HepG2 (cell line): ENCODE data around the gene SYS1. TPM values are rescaled to one million over a fixed set of nuclear protein-coding genes. Genes with fewer than 3 reads are reported as not detected.

Experiments used
- ADNP ChIP-seq: sonication (generic); formaldehyde crosslinking; IDR thresholded peaks from 2 replicates; pipeline ENCODE4 v1.4.0; 2020; ENCODE audit warnings: missing genetic modification reagents
- ATAD3A ChIP-seq: sonication (generic); formaldehyde crosslinking; IDR thresholded peaks from 2 replicates; pipeline ENCODE4 v1.4.0; 2020; ENCODE audit warnings: missing genetic modification reagents
- FOXC1 ChIP-seq: sonication (generic); formaldehyde crosslinking; IDR thresholded peaks from 2 replicates; pipeline ENCODE4 v1.8.0; 2022; ENCODE audit warnings: mild to moderate bottlenecking, missing genetic modification reagents, borderline replicate concordance
- GABPB1 ChIP-seq: IDR thresholded peaks from 2 replicates; pipeline ENCODE4 v1.6.1; 2016; ENCODE audit warnings: mild to moderate bottlenecking, missing genetic modification reagents, moderate library complexity, missing compliant biosample characterization
- HMG20A ChIP-seq: IDR thresholded peaks from 2 replicates; pipeline ENCODE4 v1.6.1; 2016; ENCODE audit warnings: borderline replicate concordance
- NFKBIZ ChIP-seq: IDR thresholded peaks from 2 replicates; pipeline ENCODE4 v1.6.1; 2018; ENCODE audit warnings: missing genetic modification reagents, missing compliant biosample characterization
- POLR2AphosphoS5 ChIP-seq: IDR thresholded peaks from 2 replicates; pipeline ENCODE4 v1.6.1; 2012; ENCODE audit warnings: low read depth, low read length
- PRMT3 ChIP-seq: sonication (generic); formaldehyde crosslinking; IDR thresholded peaks from 2 replicates; pipeline ENCODE4 v1.8.1; 2022; ENCODE audit warnings: low read depth, mild to moderate bottlenecking, moderate library complexity, missing genetic modification reagents, borderline replicate concordance
- RCOR2 ChIP-seq: IDR thresholded peaks from 2 replicates; pipeline ENCODE4 v1.6.1; 2016; ENCODE audit warnings: missing biosample characterization, missing genetic modification reagents
- RXRA ChIP-seq: sonication (generic); formaldehyde crosslinking; IDR thresholded peaks from 2 replicates; pipeline ENCODE4 v1.5.1; 2020; ENCODE audit warnings: missing genetic modification reagents
- TEAD2 ChIP-seq: sonication (generic); formaldehyde crosslinking; IDR thresholded peaks from 2 replicates; pipeline ENCODE4 v1.9.0; 2021; ENCODE audit warnings: missing genetic modification reagents
- ZNF124 ChIP-seq: sonication (generic); formaldehyde crosslinking; IDR thresholded peaks from 2 replicates; pipeline ENCODE4 v1.4.0; 2020; ENCODE audit warnings: missing genetic modification reagents
- ZNF224 ChIP-seq: sonication (generic); formaldehyde crosslinking; IDR thresholded peaks from 2 replicates; pipeline ENCODE4 v1.5.0; 2020; ENCODE audit warnings: mild to moderate bottlenecking, missing genetic modification reagents
- ZNF274 ChIP-seq: sonication (generic); formaldehyde crosslinking; IDR thresholded peaks from 2 replicates; pipeline ENCODE4 v1.5.1; 2020; ENCODE audit warnings: mild to moderate bottlenecking, missing genetic modification reagents
- ZNF446 ChIP-seq: sonication (generic); formaldehyde crosslinking; IDR thresholded peaks from 2 replicates; pipeline ENCODE4 v1.5.0; 2020; ENCODE audit warnings: mild to moderate bottlenecking, missing genetic modification reagents
- ZNF468 ChIP-seq: sonication (generic); formaldehyde crosslinking; IDR thresholded peaks from 2 replicates; pipeline ENCODE4 v1.8.0; 2022; ENCODE audit warnings: mild to moderate bottlenecking, moderate library complexity, missing genetic modification reagents
- ZNF709 ChIP-seq: sonication (generic); formaldehyde crosslinking; IDR thresholded peaks from 2 replicates; pipeline ENCODE4 v1.5.0; 2020; ENCODE audit warnings: mild to moderate bottlenecking, missing genetic modification reagents
- polyA plus RNA-seq, 8 experiments: library from polyadenylated mRNA; depleted of rRNA in 3 of 8; stranded (reverse) in 7 of 8; unstranded in 1 of 8; fragments of >200 nt; fragmentation: Illumina TruSeq in 4 of 8; extraction: Trizol in 4 of 8; gene quantifications; 2 replicates each; pipeline versions ENCODE4 v1.2.1 to v1.2.3, GENCODE V29; 2011 to 2016; ENCODE audit warnings: low read depth in 4 of 8, missing spikeins in 1 of 8, mixed read lengths in 1 of 8; ENCODE audit not compliant: insufficient read depth in 1 of 8
- total RNA-seq, 5 experiments: library from RNA; depleted of rRNA; stranded (reverse); fragments of >200 nt; fragmentation: Illumina TruSeq; extraction: Trizol; gene quantifications; 2 replicates each; pipeline ENCODE4 v1.2.3, GENCODE V29; 2016; ENCODE audit warnings: low read depth in 1 of 5
- TF ChIP-seq, protein P1 (sequence below): sonication (generic); formaldehyde crosslinking; IDR thresholded peaks from 2 replicates; pipeline ENCODE4 v1.4.0; 2020; ENCODE audit warnings: missing genetic modification reagents, mild to moderate bottlenecking, borderline replicate concordance
- TF ChIP-seq, protein P2 (sequence below): sonication (generic); formaldehyde crosslinking; IDR thresholded peaks from 2 replicates; pipeline ENCODE4 v1.4.0; 2020; ENCODE audit warnings: missing genetic modification reagents
- TF ChIP-seq, protein P3 (sequence below): sonication (generic); formaldehyde crosslinking; IDR thresholded peaks from 2 replicates; pipeline ENCODE4 v1.4.0; 2020; ENCODE audit warnings: missing genetic modification reagents
- TF ChIP-seq, protein P4 (sequence below): sonication (generic); formaldehyde crosslinking; IDR thresholded peaks from 2 replicates; pipeline ENCODE4 v1.4.0; 2020; ENCODE audit warnings: mild to moderate bottlenecking, missing genetic modification reagents
- TF ChIP-seq, protein P5 (sequence below), 2 experiments: fragments of 450-650 bp in 1 of 2; sonication (generic) in 1 of 2; formaldehyde crosslinking; IDR thresholded peaks; 2 replicates each; pipeline versions ENCODE4 v1.5.0 to v1.8.0; 2020 to 2022; ENCODE audit warnings: mild to moderate bottlenecking in 1 of 2, missing genetic modification reagents in 1 of 2
- TF ChIP-seq, protein P6 (sequence below): IDR thresholded peaks from 2 replicates; pipeline ENCODE4 v1.6.1; 2016; ENCODE audit warnings: mild to moderate bottlenecking, missing biosample characterization, missing genetic modification reagents
- TF ChIP-seq, protein P7 (sequence below): sonication (generic); formaldehyde crosslinking; IDR thresholded peaks from 2 replicates; pipeline ENCODE4 v1.4.0; 2020; ENCODE audit warnings: missing genetic modification reagents

SYS1 gene
- total and polyA plus RNA-seq, 2 of the 13 experiments (the other 11 are each of a cell fraction or from before 2014, with no cell fraction given): 38.3 to 65.6 TPM

DNA sequence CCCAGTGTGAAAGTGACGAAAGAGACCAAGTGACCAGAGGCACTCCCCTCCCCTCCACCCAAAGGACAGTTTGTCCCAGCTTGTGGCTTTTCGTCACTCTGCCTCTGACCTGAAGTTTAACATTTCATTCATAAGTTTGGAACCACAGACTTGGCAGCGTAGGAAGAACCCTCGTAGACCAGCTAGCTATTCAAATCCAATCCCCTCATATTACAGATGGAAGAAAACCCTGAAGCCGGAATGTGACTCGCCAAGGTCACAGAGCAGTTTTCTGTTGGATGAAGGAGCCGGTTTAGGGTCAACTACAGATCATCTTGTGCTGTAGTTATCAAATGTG, 3.9 kb upstream of the SYS1 start (continued):
- TF ChIP-seq ZNF709 (0 out of 2 replicates have a peak, but pooled peaks have one; percentile 4), ZNF468 (CRISPR knock-in tag) (no peak), ADNP (CRISPR knock-in tag) (no peak), FOXC1 (CRISPR knock-in tag) (no peak), POLR2AphosphoS5 (no peak), ATAD3A (CRISPR knock-in tag) (no peak), PRMT3 (CRISPR knock-in tag) (no peak), HMG20A (CRISPR knock-in tag) (no peak), RCOR2 (CRISPR knock-in tag) (no peak), ZNF224 (CRISPR knock-in tag) (no peak), GABPB1 (CRISPR knock-in tag) (no peak; the same call in 1 of the 2 replicates), ZNF274 (CRISPR knock-in tag) (no peak), ZNF124 (CRISPR knock-in tag) (no peak), RXRA (CRISPR knock-in tag) (no peak), ZNF446 (CRISPR knock-in tag) (no peak), NFKBIZ (CRISPR knock-in tag) (no peak), TEAD2 (CRISPR knock-in tag) (no peak)
- TF ChIP-seq, protein P1, sequence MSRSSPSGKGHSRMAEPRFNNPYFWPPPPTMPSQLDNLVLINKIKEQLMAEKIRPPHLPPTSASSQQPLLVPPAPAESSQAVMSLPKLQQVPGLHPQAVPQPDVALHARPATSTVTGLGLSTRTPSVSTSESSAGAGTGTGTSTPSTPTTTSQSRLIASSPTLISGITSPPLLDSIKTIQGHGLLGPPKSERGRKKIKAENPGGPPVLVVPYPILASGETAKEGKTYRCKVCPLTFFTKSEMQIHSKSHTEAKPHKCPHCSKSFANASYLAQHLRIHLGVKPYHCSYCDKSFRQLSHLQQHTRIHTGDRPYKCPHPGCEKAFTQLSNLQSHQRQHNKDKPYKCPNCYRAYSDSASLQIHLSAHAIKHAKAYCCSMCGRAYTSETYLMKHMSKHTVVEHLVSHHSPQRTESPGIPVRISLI (CRISPR knock-in tag): no peak
- TF ChIP-seq, protein P2, sequence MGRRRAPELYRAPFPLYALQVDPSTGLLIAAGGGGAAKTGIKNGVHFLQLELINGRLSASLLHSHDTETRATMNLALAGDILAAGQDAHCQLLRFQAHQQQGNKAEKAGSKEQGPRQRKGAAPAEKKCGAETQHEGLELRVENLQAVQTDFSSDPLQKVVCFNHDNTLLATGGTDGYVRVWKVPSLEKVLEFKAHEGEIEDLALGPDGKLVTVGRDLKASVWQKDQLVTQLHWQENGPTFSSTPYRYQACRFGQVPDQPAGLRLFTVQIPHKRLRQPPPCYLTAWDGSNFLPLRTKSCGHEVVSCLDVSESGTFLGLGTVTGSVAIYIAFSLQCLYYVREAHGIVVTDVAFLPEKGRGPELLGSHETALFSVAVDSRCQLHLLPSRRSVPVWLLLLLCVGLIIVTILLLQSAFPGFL (CRISPR knock-in tag): 0 out of 2 replicates have a peak, but pooled peaks have one; percentile 29
- TF ChIP-seq, protein P3, sequence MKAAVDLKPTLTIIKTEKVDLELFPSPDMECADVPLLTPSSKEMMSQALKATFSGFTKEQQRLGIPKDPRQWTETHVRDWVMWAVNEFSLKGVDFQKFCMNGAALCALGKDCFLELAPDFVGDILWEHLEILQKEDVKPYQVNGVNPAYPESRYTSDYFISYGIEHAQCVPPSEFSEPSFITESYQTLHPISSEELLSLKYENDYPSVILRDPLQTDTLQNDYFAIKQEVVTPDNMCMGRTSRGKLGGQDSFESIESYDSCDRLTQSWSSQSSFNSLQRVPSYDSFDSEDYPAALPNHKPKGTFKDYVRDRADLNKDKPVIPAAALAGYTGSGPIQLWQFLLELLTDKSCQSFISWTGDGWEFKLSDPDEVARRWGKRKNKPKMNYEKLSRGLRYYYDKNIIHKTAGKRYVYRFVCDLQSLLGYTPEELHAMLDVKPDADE (CRISPR knock-in tag): no peak
- TF ChIP-seq, protein P4, sequence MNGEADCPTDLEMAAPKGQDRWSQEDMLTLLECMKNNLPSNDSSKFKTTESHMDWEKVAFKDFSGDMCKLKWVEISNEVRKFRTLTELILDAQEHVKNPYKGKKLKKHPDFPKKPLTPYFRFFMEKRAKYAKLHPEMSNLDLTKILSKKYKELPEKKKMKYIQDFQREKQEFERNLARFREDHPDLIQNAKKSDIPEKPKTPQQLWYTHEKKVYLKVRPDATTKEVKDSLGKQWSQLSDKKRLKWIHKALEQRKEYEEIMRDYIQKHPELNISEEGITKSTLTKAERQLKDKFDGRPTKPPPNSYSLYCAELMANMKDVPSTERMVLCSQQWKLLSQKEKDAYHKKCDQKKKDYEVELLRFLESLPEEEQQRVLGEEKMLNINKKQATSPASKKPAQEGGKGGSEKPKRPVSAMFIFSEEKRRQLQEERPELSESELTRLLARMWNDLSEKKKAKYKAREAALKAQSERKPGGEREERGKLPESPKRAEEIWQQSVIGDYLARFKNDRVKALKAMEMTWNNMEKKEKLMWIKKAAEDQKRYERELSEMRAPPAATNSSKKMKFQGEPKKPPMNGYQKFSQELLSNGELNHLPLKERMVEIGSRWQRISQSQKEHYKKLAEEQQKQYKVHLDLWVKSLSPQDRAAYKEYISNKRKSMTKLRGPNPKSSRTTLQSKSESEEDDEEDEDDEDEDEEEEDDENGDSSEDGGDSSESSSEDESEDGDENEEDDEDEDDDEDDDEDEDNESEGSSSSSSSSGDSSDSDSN: no peak
- TF ChIP-seq, protein P5, sequence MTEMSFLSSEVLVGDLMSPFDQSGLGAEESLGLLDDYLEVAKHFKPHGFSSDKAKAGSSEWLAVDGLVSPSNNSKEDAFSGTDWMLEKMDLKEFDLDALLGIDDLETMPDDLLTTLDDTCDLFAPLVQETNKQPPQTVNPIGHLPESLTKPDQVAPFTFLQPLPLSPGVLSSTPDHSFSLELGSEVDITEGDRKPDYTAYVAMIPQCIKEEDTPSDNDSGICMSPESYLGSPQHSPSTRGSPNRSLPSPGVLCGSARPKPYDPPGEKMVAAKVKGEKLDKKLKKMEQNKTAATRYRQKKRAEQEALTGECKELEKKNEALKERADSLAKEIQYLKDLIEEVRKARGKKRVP (CRISPR knock-in tag; IDR thresholded peaks at IDR 0.05): 0 out of 4 replicates have a peak, but pooled peaks have one; percentile 14 to 29
- TF ChIP-seq, protein P6, sequence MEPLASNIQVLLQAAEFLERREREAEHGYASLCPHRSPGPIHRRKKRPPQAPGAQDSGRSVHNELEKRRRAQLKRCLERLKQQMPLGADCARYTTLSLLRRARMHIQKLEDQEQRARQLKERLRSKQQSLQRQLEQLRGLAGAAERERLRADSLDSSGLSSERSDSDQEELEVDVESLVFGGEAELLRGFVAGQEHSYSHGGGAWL (CRISPR knock-in tag): no peak
- TF ChIP-seq, protein P7, sequence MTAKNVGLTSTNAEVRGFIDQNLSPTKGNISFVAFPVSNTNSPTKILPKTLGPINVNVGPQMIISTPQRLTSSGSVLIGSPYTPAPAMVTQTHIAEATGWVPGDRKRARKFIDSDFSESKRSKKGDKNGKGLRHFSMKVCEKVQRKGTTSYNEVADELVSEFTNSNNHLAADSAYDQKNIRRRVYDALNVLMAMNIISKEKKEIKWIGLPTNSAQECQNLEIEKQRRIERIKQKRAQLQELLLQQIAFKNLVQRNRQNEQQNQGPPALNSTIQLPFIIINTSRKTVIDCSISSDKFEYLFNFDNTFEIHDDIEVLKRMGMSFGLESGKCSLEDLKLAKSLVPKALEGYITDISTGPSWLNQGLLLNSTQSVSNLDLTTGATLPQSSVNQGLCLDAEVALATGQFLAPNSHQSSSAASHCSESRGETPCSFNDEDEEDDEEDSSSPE (CRISPR knock-in tag): no peak
